Lung (tissue), 12 donors: Measurements from ENCODE around the gene FCHO1. TPM values are rescaled to one million over a fixed set of nuclear protein-coding genes. Genes with fewer than 3 reads are reported as not detected.

Source experiments
- ATAC-seq: fragments of 200-7000 bp; cut with Tn5 transposase; one replicate; pipeline ENCODE4 v1.9.1; 2020; ENCODE audit warnings: moderate number of reproducible peaks; ENCODE audit not compliant: insufficient read depth, low FRiP score
- DNase-seq, 3 donors: peaks; one replicate each; pipeline ENCODE4 v3.0.0-alpha.2; 2013 to 2017
- H3K27ac ChIP-seq, 2 donors: one replicate each; pipeline ENCODE4 v1.5.1; 2013; ENCODE audit warnings: mild to moderate bottlenecking in 2 of 2, moderate library complexity in 2 of 2, control low read depth in 1 of 2, inconsistent platforms in 1 of 2, low read depth in 1 of 2, low read length in 1 of 2
- H3K27me3 ChIP-seq, 3 donors: one replicate each; pipeline ENCODE4 v1.5.1; 2013; ENCODE audit warnings: low read length in 2 of 3; ENCODE audit not compliant: control insufficient read depth in 3 of 3, insufficient read depth in 3 of 3
- H3K36me3 ChIP-seq, 4 donors: one replicate each; pipeline ENCODE4 v1.5.1; 2013; ENCODE audit warnings: low read length in 4 of 4, mild to moderate bottlenecking in 1 of 4, moderate library complexity in 1 of 4; ENCODE audit not compliant: control insufficient read depth in 4 of 4, insufficient read depth in 4 of 4
- H3K4me1 ChIP-seq, 5 donors: one replicate each; pipeline ENCODE4 v1.5.1; 2013; ENCODE audit warnings: low read length in 5 of 5, mild to moderate bottlenecking in 2 of 5, moderate library complexity in 1 of 5; ENCODE audit not compliant: control insufficient read depth in 5 of 5, insufficient read depth in 5 of 5
- H3K4me3 ChIP-seq: one replicate; pipeline ENCODE4 v1.5.1; 2013; ENCODE audit warnings: mild to moderate bottlenecking, control low read depth, moderate library complexity
- H3K9ac ChIP-seq, 2 donors: one replicate each; pipeline ENCODE4 v1.5.1; 2013; ENCODE audit warnings: low read length in 2 of 2, control low read depth in 1 of 2; ENCODE audit not compliant: insufficient read depth in 1 of 2
- H3K9me3 ChIP-seq, 4 donors: one replicate each; pipeline ENCODE4 v1.5.1; 2013; ENCODE audit warnings: low read length in 3 of 4, mild to moderate bottlenecking in 1 of 4, moderate library complexity in 1 of 4; ENCODE audit not compliant: control insufficient read depth in 4 of 4, insufficient read depth in 3 of 4
- CTCF ChIP-seq: IDR thresholded peaks from 2 replicates; pipeline ENCODE4 v1.5.1; 2012; ENCODE audit warnings: mild to moderate bottlenecking; ENCODE audit errors: control extremely low read depth, extremely low read depth
- WGBS, 2 donors: extraction: QIAGEN DNeasy Blood & Tissue Kit; methylation state at CpG; one replicate each; pipeline ENCODE4 v1.1.7; 2013; 5-methylcytosine and 5-hydroxymethylcytosine counted together
- polyA plus RNA-seq, 2 donors: library from polyadenylated mRNA; stranded (reverse); fragments of 200-250 nt; gene quantifications; one replicate each; pipeline ENCODE4 v1.2.1, GENCODE V29; 2013
- total RNA-seq, 2 donors: library from RNA; depleted of rRNA in 1 of 2; stranded (reverse); fragments of >200 nt in 1 of 2; gene quantifications; one replicate each; pipeline ENCODE4 v1.2.1, GENCODE V29; 2014 to 2021
- donor health status: control.
- donor health status: control.
- donor health status: Bipolar disorder and iron deficiency.
- donor health status: healthy.
- donor health status: DM: yes; HTN: yes; CAD: no.

Gene FCHO1
- total and polyA plus RNA-seq, 4 donors = 3.2 to 10.4 (median 7.8) TPM

DNA sequence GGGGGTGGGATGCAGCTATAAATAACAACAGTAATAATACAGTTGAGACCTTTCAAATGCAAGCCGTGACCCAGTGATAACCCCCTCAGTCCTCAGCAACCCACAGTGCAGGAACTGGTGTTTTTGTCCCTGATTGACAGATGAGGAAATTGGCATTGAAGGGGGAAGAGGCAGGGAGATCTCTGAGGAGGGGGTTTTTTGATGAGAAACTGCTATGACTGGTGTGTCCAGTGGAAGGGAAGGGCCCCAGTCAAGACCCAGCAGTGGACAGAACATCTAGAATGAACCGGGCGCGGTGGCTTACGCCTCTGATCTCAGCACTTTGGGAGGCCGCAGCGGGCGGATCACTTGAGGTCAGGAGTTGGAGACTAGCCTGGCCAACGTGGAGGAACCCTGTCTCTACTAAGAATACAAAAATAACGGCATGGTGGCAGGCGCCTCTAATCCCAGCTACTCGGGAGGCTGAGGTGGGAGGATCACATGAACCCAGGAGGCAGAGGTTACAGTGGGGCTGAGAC lies 30.1 kb upstream of the FCHO1 start:
- Histone ChIP-seq H3K27me3 (no peaks in the 10 kb centered on the region), H3K36me3 (peaks cover under 1 to 27% (median 12%) of the 10 kb centered on the region in 4 donors), H3K4me3 (peak overlapping the region; percentile 96), H3K4me1 (peaks cover 0 to 34% (median 11%) of the 10 kb centered on the region in 5 donors), H3K27ac (peak overlapping the region in 1 of 2 donors; percentile 89), H3K9me3 (peaks cover 0 to 2% (median 0%) of the 10 kb centered on the region in 4 donors), H3K9ac (no peak overlapping the region)
- no peak for TF ChIP-seq CTCF
- 59 to 64% methylated on average over 12 of the region's 12 CpGs for WGBS, 2 donors
- ATAC-seq (no peak), DNase-seq (no peak)

DNA sequence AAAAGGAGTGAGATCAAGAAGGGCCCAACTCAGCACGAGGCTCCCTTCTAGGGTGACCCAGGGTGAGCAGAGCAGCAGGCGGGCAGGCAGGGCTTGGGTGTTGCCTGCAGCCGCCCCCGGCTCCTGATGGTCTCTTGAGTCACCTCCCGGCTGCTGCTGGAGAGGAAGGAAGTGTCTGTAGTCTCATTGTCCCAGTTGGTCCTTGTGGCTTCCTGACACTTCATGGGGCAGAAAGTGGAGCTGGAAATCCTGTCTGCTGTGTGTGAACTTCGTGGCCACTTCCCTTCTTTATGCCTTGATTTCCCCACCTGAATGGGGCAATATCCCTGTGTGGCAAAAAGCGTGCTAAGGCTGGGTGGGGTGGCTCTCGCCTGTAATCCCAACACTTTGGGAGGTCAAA lies 29.5 kb upstream of the FCHO1 start:
- DNase-seq (peak in 1 of 3 donors; percentile 32), ATAC-seq (no peak)
- WGBS, 2 donors = 16 to 40% methylated on average over 8 of the region's 8 CpGs
- Histone ChIP-seq H3K9ac (no peak overlapping the region), H3K36me3 (peaks cover 5 to 33% (median 12%) of the 10 kb centered on the region in 4 donors), H3K27ac (peak overlapping the region; percentile 26 to 89), H3K9me3 (peaks cover 0 to 2% (median 0%) of the 10 kb centered on the region in 4 donors), H3K4me1 (peaks cover 0 to 34% (median 11%) of the 10 kb centered on the region in 5 donors), H3K27me3 (no peaks in the 10 kb centered on the region), H3K4me3 (no peak overlapping the region)
- TF ChIP-seq CTCF = no peak

DNA sequence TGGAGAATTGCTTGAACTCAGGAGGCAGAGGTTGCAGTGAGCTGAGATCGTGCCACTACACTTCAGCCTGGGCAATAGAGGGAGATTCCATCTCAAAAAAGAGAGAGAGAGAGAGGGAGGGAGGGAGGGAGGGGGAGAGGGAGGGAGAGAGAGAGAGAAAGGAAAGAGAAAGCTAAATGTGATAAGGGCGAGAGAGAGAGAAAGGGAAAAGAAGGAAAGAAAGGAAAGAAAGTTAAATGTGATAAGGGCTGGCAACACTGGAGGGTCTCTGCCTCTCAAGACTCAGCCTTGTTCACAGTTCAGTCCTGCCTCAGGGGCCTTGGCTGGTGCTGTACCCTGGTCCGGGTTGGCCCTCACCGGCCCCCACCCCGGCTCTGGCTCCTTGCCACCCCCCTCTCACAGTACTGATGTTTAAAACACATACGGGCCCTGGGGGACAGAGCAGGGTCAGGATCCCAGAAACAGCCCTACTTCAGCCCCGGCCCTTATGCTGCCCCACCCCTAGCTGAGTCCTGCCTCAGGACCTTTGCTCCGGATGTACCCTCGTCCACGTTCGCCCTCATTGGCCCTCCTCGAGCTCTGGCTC lies 28.5 kb upstream of the FCHO1 start:
- Histone ChIP-seq H3K27me3 (no peaks in the 10 kb centered on the region), H3K4me1 (peaks cover 0 to 30% (median 11%) of the 10 kb centered on the region in 5 donors), H3K36me3 (peaks cover 6 to 43% (median 16%) of the 10 kb centered on the region in 4 donors), H3K9ac (no peak overlapping the region), H3K9me3 (peaks cover 0 to 2% (median 0%) of the 10 kb centered on the region in 4 donors), H3K4me3 (no peak overlapping the region), H3K27ac (no peak overlapping the region)
- DNase-seq = no peak
- WGBS, 2 donors = 82 to 85% methylated on average over 11 to 12 of the region's 12 CpGs
- TF ChIP-seq CTCF = no peak
- no peak for ATAC-seq
